Endodermal cell (in vitro differentiated cells): Measurements from ENCODE around the gene NOL6. TPM values are rescaled to one million over a fixed set of nuclear protein-coding genes. Genes with fewer than 3 reads are reported as not detected.

ENCODE experiments used
- DNase-seq: peaks from one replicate; pipeline ENCODE4 v3.0.0-alpha.2; 2017
- H3K27ac ChIP-seq: 2 replicates; pipeline ENCODE4 v1.5.1; 2013; ENCODE audit warnings: mild to moderate bottlenecking, low read depth, low read length, moderate library complexity
- H3K27me3 ChIP-seq: 2 replicates; pipeline ENCODE4 v1.6.1; 2013; ENCODE audit warnings: mild to moderate bottlenecking, low read length, moderate library complexity; ENCODE audit not compliant: insufficient read depth, control insufficient read depth, poor library complexity, severe bottlenecking
- H3K36me3 ChIP-seq: 2 replicates; pipeline ENCODE4 v1.7.0; 2013; ENCODE audit warnings: mild to moderate bottlenecking, low read length, moderate library complexity; ENCODE audit not compliant: control insufficient read depth, insufficient read depth
- H3K4me1 ChIP-seq: one replicate; pipeline ENCODE4 v1.7.0; 2013; ENCODE audit warnings: low read length; ENCODE audit not compliant: control insufficient read depth, insufficient read depth
- H3K4me3 ChIP-seq: 2 replicates; pipeline ENCODE4 v1.5.1; 2013; ENCODE audit warnings: mild to moderate bottlenecking, low read length, moderate library complexity
- H3K9ac ChIP-seq: 2 replicates; pipeline ENCODE4 v1.6.1; 2013; ENCODE audit warnings: mild to moderate bottlenecking, low read length, moderate library complexity; ENCODE audit not compliant: poor library complexity, severe bottlenecking; ENCODE audit errors: extremely low read depth
- H3K9me3 ChIP-seq: 2 replicates; pipeline ENCODE4 v1.6.1; 2013; ENCODE audit warnings: mild to moderate bottlenecking, low read length, moderate library complexity; ENCODE audit not compliant: control insufficient read depth
- H3K27ac Mint-ChIP-seq: 2 replicates; pipeline ENCODE4 v1.8.0; 2020; ENCODE audit warnings: mixed read lengths
- H3K27me3 Mint-ChIP-seq: 2 replicates; pipeline ENCODE4 v1.8.0; 2021; ENCODE audit warnings: mild to moderate bottlenecking, mixed read lengths; ENCODE audit not compliant: insufficient read depth
- H3K36me3 Mint-ChIP-seq: 2 replicates; pipeline ENCODE4 v1.8.0; 2020; ENCODE audit warnings: low read depth, mixed read lengths
- H3K4me1 Mint-ChIP-seq: 2 replicates; pipeline ENCODE4 v1.8.0; 2020; ENCODE audit warnings: mixed read lengths
- H3K4me3 Mint-ChIP-seq: 2 replicates; pipeline ENCODE4 v1.8.0; 2020; ENCODE audit warnings: mild to moderate bottlenecking, moderate library complexity, mixed read lengths
- H3K9me3 Mint-ChIP-seq: 2 replicates; pipeline ENCODE4 v1.8.0; 2020; ENCODE audit warnings: mild to moderate bottlenecking, mixed read lengths
- WGBS, 2 experiments: methylation state at CpG; one replicate each; pipeline versions ENCODE4 v1.1.5 to v1.1.7; 2013; ENCODE audit warnings: missing lambda C conversion rate in 2 of 2, mixed read lengths in 1 of 2; ENCODE audit not compliant: insufficient coverage in 1 of 2, insufficient read length in 1 of 2; 5-methylcytosine and 5-hydroxymethylcytosine counted together
- total RNA-seq, 2 donors: library from RNA; stranded (reverse); fragmentation: NEBNext Ultra II Directional in 1 of 2; extraction: Animal tissue kit (Norgen Biotek cat#: 25700) in 1 of 2; gene quantifications; 2 replicates in 1 of 2; 3 replicates in 1 of 2; pipeline ENCODE4 v1.2.1, GENCODE V29; 2021
- TF ChIP-seq, protein P1 (sequence below): fragments of 200-600 bp; sonication (generic); conservative IDR thresholded peaks from 2 replicates; pipeline ENCODE4 v1.5.0; 2021; ENCODE audit warnings: antibody characterized with exemption, mild to moderate bottlenecking

NOL6 gene
- total RNA-seq, 2 donors from 2014 or later, result 34.2 to 34.6 TPM

DNA sequence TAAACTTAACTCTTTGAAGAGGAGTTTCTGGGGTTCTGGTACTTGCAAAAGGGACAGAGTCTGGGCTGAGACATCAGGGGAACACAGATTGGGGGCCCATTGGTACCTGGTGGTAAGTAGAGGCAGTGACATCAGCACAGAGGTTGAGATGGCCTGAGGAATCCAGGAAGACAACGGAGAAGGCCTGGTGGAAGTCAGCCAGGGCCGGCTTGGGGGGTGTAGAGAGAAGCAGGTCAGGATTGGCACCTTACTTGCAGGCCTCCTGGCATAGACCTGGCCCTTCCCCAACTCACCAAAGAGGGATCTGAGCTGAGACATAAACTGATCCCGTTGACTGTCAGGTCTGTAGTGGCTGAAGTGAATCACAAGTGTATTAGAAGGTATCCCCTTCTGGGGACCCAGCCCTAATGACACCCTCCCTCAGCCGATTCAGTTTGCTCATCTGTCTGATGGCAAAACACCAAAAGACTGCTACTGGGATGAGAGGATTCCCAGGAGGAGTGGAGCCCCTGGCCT lies 5.5 kb downstream of the NOL6 start:
- Mint-ChIP-seq H3K27me3 (no peaks in the 10 kb centered on the region), H3K27ac (no peak overlapping the region), H3K9me3 (no peaks in the 10 kb centered on the region), H3K4me1 (peaks cover 9% of the 10 kb centered on the region), H3K4me3 (no peak overlapping the region), H3K36me3 (peaks cover 74% of the 10 kb centered on the region)
- DNase-seq, result no peak
- Histone ChIP-seq H3K9me3 (no peaks in the 10 kb centered on the region), H3K4me1 (no peaks in the 10 kb centered on the region), H3K27me3 (no peaks in the 10 kb centered on the region), H3K36me3 (peaks cover 64% of the 10 kb centered on the region), H3K27ac (no peak overlapping the region), H3K4me3 (no peak overlapping the region), H3K9ac (no peak overlapping the region)
- TF ChIP-seq, protein P1, sequence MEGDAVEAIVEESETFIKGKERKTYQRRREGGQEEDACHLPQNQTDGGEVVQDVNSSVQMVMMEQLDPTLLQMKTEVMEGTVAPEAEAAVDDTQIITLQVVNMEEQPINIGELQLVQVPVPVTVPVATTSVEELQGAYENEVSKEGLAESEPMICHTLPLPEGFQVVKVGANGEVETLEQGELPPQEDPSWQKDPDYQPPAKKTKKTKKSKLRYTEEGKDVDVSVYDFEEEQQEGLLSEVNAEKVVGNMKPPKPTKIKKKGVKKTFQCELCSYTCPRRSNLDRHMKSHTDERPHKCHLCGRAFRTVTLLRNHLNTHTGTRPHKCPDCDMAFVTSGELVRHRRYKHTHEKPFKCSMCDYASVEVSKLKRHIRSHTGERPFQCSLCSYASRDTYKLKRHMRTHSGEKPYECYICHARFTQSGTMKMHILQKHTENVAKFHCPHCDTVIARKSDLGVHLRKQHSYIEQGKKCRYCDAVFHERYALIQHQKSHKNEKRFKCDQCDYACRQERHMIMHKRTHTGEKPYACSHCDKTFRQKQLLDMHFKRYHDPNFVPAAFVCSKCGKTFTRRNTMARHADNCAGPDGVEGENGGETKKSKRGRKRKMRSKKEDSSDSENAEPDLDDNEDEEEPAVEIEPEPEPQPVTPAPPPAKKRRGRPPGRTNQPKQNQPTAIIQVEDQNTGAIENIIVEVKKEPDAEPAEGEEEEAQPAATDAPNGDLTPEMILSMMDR, result no peak
- 96% methylated on average over 4 of the region's 4 CpGs; no CpG with 5 or more reads in 1 of the 2 experiments for WGBS, 2 experiments

DNA sequence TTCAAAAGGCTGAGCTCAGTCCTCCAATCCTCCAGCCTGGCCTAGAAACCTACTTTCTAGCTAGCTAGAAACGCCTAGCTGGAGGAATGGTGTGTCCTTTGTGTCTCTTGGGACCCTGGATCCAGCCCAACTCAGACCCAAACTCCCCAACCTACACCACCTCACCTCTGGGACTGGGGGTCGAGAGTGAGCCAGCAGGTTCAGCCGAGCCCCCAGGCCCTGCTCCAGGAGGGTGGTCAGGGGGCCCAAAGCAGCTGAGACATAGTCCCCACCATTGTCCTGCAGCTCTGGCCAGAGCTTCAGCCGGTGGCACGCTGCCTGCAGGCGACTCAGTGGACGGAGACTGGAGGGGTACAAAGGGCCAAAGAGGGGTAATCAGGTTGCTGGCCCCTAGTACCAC lies 6.2 kb downstream of the NOL6 start:
- Mint-ChIP-seq H3K4me3 (no peak overlapping the region), H3K36me3 (peaks cover 81% of the 10 kb centered on the region), H3K4me1 (peaks cover 4% of the 10 kb centered on the region), H3K9me3 (no peaks in the 10 kb centered on the region), H3K27ac (no peak overlapping the region), H3K27me3 (no peaks in the 10 kb centered on the region)
- H3K4me1 ChIP-seq, result no peaks in the 10 kb centered on the region
- peaks cover 72% of the 10 kb centered on the region for H3K36me3 ChIP-seq
- WGBS, 2 experiments, result 85 to 94% methylated on average over 4 to 7 of the region's 7 CpGs
- no peak overlapping the region for H3K27ac ChIP-seq
- TF ChIP-seq, protein P1, result no peak
- H3K4me3 ChIP-seq, result no peak overlapping the region
- no peaks in the 10 kb centered on the region for H3K27me3 ChIP-seq
- H3K9ac ChIP-seq, result no peak overlapping the region
- H3K9me3 ChIP-seq, result no peaks in the 10 kb centered on the region
- no peak for DNase-seq

DNA sequence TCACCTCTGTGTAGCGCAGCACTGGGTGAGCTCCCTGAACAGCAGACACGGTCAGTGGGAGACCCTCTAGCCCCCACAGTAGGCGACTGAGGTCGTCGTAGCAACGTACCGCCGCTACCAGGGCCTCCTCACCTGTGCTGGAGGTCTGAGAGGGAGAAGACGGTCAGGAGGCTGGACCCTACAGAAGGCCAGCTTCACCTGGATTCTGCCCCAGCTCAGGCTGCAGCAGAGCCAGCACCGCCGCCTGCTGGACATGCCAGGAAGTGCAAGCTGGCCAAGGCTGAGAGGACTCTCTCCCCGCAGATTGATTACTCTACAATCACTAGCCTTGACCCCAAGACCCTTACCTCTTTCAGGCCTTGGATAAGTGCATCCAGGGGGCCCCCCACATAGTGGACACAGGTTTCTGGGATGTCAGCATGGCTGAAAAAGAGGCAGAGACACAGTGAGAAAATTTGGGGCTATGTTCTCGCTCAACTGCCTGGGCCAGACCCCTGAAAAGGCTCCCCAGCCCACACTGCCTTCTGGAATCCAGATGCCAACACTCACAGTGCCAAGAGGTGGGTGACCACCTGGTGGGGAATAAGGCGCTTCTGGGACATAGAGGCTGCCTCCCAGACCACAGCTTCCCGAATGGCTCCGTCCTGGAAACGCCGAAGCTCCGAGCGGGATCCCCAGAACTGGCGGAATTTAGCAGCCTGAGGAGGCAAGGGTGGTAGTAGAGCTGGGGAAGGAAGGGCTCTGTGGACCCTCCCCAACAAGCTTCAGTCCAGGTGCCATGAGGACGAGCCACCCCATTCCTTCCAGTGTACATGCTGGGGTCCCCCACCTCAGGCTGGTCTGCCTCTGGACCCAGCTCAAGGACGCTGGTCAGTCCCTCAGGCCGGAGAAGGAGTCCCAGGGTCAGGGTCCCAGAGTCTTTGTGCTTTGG lies 6.9 kb downstream of the NOL6 start:
- Histone ChIP-seq H3K27me3 (no peaks in the 10 kb centered on the region), H3K9ac (no peak overlapping the region), H3K4me1 (no peaks in the 10 kb centered on the region), H3K4me3 (no peak overlapping the region), H3K9me3 (no peaks in the 10 kb centered on the region), H3K36me3 (peaks cover 78% of the 10 kb centered on the region), H3K27ac (no peak overlapping the region)
- H3K4me1 Mint-ChIP-seq, result no peaks in the 10 kb centered on the region
- no peak overlapping the region for H3K4me3 Mint-ChIP-seq
- peaks cover 80% of the 10 kb centered on the region for H3K36me3 Mint-ChIP-seq
- no peak overlapping the region for H3K27ac Mint-ChIP-seq
- 82 to 100% methylated on average over 11 to 24 of the region's 24 CpGs for WGBS, 2 experiments
- no peaks in the 10 kb centered on the region for H3K9me3 Mint-ChIP-seq
- peak; percentile 95 for DNase-seq
- H3K27me3 Mint-ChIP-seq, result no peaks in the 10 kb centered on the region
- TF ChIP-seq, protein P1, result peak; percentile 98
